ENCODE measurements around the gene ADORA2B. TPM values are rescaled to one million over a fixed set of nuclear protein-coding genes. Genes with fewer than 3 reads are reported as not detected.

Gene ADORA2B
- total RNA-seq, 1 experiment from 2014 or later = 1.5 TPM

GRCh38 chr17:15945527-15946191, 729 bp downstream of the ADORA2B start:
- Mint-ChIP-seq H3K4me3 (ENCODE audit: unreplicated experiment) (peak overlapping the region; percentile 66), H3K4me1 (ENCODE audit: low read depth, unreplicated experiment) (no peaks in the 10 kb centered on the region), H3K9me3 (ENCODE audit: unreplicated experiment) (no peaks in the 10 kb centered on the region), H3K27ac (ENCODE audit: unreplicated experiment) (no peak overlapping the region), H3K27me3 (ENCODE audit: insufficient read depth, unreplicated experiment) (no peaks in the 10 kb centered on the region), H3K36me3 (ENCODE audit: insufficient read depth, unreplicated experiment) (no peaks in the 10 kb centered on the region)
- H3K9me3 ChIP-seq = no peaks in the 10 kb centered on the region
- intact Hi-C loops (cut with micrococcal nuclease; ENCODE audit: unreplicated experiment) = no loop called here
- no peaks in the 10 kb centered on the region for H3K4me1 ChIP-seq
- DNase-seq = no peak
- no peaks in the 10 kb centered on the region for H3K27me3 ChIP-seq (replicated peaks; ENCODE audit: control insufficient read depth, insufficient read depth, low read length)
- H3K4me3 ChIP-seq (ENCODE audit: low read depth, low read length) = peak overlapping the region; percentile 67
- no peaks in the 10 kb centered on the region for H3K36me3 ChIP-seq (ENCODE audit: control insufficient read depth, insufficient read depth, low read length)
- no peak for TF ChIP-seq CTCF (IDR thresholded peaks at IDR 0.05; ENCODE audit: insufficient read depth in 1 of 2, low read depth in 1 of 2, low read length in 1 of 2, severe bottlenecking in 1 of 2, unreplicated experiment in 1 of 2)
- ChIA-PET POLR2A (interaction anchor here (0.9 to 1.0 kb wide), 2 partner anchors 21 to 53 kb away, joined by 4 to 5 read pairs; no protein-coding TSS in a partner anchor), CTCF (interaction anchor here (1.9 kb wide), 1 partner anchor 53 kb away, joined by 19 read pairs; the partner anchor contains the start of genes TTC19 and ZSWIM7)
- no TSS peak for BruUV-seq (replicated peaks)

GRCh38 chr17:15946611-15947120, 1.7 kb downstream of the ADORA2B start:
- Mint-ChIP-seq H3K4me3 (ENCODE audit: unreplicated experiment) (peak overlapping the region; percentile 66), H3K27me3 (ENCODE audit: insufficient read depth, unreplicated experiment) (no peaks in the 10 kb centered on the region), H3K4me1 (ENCODE audit: low read depth, unreplicated experiment) (no peaks in the 10 kb centered on the region), H3K36me3 (ENCODE audit: insufficient read depth, unreplicated experiment) (no peaks in the 10 kb centered on the region), H3K27ac (ENCODE audit: unreplicated experiment) (no peak overlapping the region), H3K9me3 (ENCODE audit: unreplicated experiment) (no peaks in the 10 kb centered on the region)
- intact Hi-C loops (cut with micrococcal nuclease; ENCODE audit: unreplicated experiment) = no loop called here
- Histone ChIP-seq H3K4me1 (peaks cover 5% of the 10 kb centered on the region), H3K27me3 (replicated peaks; ENCODE audit: control insufficient read depth, insufficient read depth, low read length) (no peaks in the 10 kb centered on the region), H3K36me3 (ENCODE audit: control insufficient read depth, insufficient read depth, low read length) (no peaks in the 10 kb centered on the region), H3K9me3 (no peaks in the 10 kb centered on the region), H3K4me3 (ENCODE audit: low read depth, low read length) (peak overlapping the region; percentile 67; the same call in 1 of the 2 replicates)
- no peak for DNase-seq
- ChIA-PET POLR2A (no interaction called here), CTCF (interaction anchor here (1.9 kb wide), 1 partner anchor 52 kb away, joined by 19 read pairs; the partner anchor contains the start of genes TTC19 and ZSWIM7)
- TF ChIP-seq CTCF (IDR thresholded peaks at IDR 0.05; ENCODE audit: insufficient read depth in 1 of 2, low read depth in 1 of 2, low read length in 1 of 2, severe bottlenecking in 1 of 2, unreplicated experiment in 1 of 2) = no peak
- no TSS peak for BruUV-seq (replicated peaks)

DNA sequence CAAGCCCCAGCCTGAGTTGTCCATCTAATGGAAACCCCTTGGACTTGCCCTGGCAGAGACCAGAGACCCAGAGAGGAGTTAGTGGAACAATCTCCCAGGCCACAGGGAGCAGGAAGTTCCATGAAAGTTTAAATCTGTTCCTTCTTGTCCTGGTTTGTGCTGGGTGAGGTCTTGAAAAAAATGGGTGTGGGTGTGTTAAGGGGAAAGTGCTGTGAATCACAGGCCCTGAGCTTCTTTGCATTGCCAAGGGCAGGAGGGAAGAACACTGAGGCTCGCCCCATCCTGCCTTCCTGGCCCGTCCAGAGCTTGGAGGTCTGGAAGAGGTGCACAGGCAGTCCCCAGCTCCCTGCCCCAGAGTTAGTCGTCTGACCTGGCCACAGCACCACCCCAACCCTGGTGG, 2.3 kb downstream of the ADORA2B start:
- H3K4me3 ChIP-seq (ENCODE audit: low read depth, low read length) = no peak overlapping the region
- Mint-ChIP-seq H3K36me3 (ENCODE audit: insufficient read depth, unreplicated experiment) (no peaks in the 10 kb centered on the region), H3K4me3 (ENCODE audit: unreplicated experiment) (no peak overlapping the region), H3K27me3 (ENCODE audit: insufficient read depth, unreplicated experiment) (no peaks in the 10 kb centered on the region), H3K9me3 (ENCODE audit: unreplicated experiment) (no peaks in the 10 kb centered on the region), H3K4me1 (ENCODE audit: low read depth, unreplicated experiment) (no peaks in the 10 kb centered on the region), H3K27ac (ENCODE audit: unreplicated experiment) (no peak overlapping the region)
- intact Hi-C loops (cut with micrococcal nuclease; ENCODE audit: unreplicated experiment) = no loop called here
- ChIA-PET CTCF (interaction anchor here (0.7 kb wide), 1 partner anchor 32 kb away, joined by 3 read pairs; no protein-coding TSS in a partner anchor), POLR2A (no interaction called here)
- no peak for DNase-seq
- no peak for TF ChIP-seq CTCF (IDR thresholded peaks at IDR 0.05; ENCODE audit: insufficient read depth in 1 of 2, low read depth in 1 of 2, low read length in 1 of 2, severe bottlenecking in 1 of 2, unreplicated experiment in 1 of 2)
- H3K9me3 ChIP-seq = no peaks in the 10 kb centered on the region
- no peaks in the 10 kb centered on the region for H3K36me3 ChIP-seq (ENCODE audit: control insufficient read depth, insufficient read depth, low read length)
- peaks cover 12% of the 10 kb centered on the region for H3K4me1 ChIP-seq
- H3K27me3 ChIP-seq (replicated peaks; ENCODE audit: control insufficient read depth, insufficient read depth, low read length) = no peaks in the 10 kb centered on the region
- no TSS peak for BruUV-seq (replicated peaks)
